Hepatocyte (in vitro differentiated cells): Measurements from ENCODE around the gene ZBTB16. TPM values are rescaled to one million over a fixed set of nuclear protein-coding genes. Genes with fewer than 3 reads are reported as not detected.

Experiments
- DNase-seq: peaks from one replicate; pipeline ENCODE4 v3.0.0-alpha.2; 2016; ENCODE audit warnings: low spot score
- H2AFZ ChIP-seq: fragments of 200-600 bp; sonication (generic); 2 replicates; pipeline ENCODE4 v1.6.0; 2016; ENCODE audit warnings: antibody characterized with exemption, mild to moderate bottlenecking
- H3K27ac ChIP-seq: fragments of 200-600 bp; sonication (generic); 2 replicates; pipeline ENCODE4 v1.5.1; 2016; ENCODE audit warnings: mild to moderate bottlenecking
- H3K27me3 ChIP-seq: fragments of 200-600 bp; sonication (generic); 2 replicates; pipeline ENCODE4 v1.6.1; 2016
- H3K36me3 ChIP-seq: fragments of 200-600 bp; sonication (generic); replicated peaks from 2 replicates; pipeline ENCODE4 v1.5.1; 2016; ENCODE audit warnings: low read depth; ENCODE audit not compliant: insufficient read depth
- H3K4me1 ChIP-seq: fragments of 200-600 bp; sonication (generic); 2 replicates; pipeline ENCODE4 v1.5.1; 2016; ENCODE audit warnings: mild to moderate bottlenecking, moderate library complexity; ENCODE audit not compliant: insufficient read depth
- H3K4me2 ChIP-seq: fragments of 200-600 bp; sonication (generic); 2 replicates; pipeline ENCODE4 v1.6.0; 2016
- H3K4me3 ChIP-seq: fragments of 200-600 bp; sonication (generic); 2 replicates; pipeline ENCODE4 v1.5.1; 2016; ENCODE audit warnings: mild to moderate bottlenecking
- H3K79me2 ChIP-seq: fragments of 200-600 bp; sonication (generic); 2 replicates; pipeline ENCODE4 v1.6.0; 2017; ENCODE audit warnings: mild to moderate bottlenecking
- H3K9me2 ChIP-seq: fragments of 200-600 bp; sonication (generic); replicated peaks from 2 replicates; pipeline ENCODE4 v1.6.0; 2017; ENCODE audit warnings: mild to moderate bottlenecking; ENCODE audit not compliant: insufficient read depth
- H3K9me3 ChIP-seq: fragments of 200-600 bp; sonication (generic); 2 replicates; pipeline ENCODE4 v1.5.1; 2016; ENCODE audit warnings: low read depth, mild to moderate bottlenecking
- H4K20me1 ChIP-seq: fragments of 200-600 bp; sonication (generic); 2 replicates; pipeline ENCODE4 v1.6.0; 2016; ENCODE audit warnings: mild to moderate bottlenecking; ENCODE audit not compliant: insufficient read depth, poor library complexity, severe bottlenecking
- EZH2 ChIP-seq: fragments of 200-600 bp; sonication (generic); IDR thresholded peaks from 2 replicates; pipeline ENCODE4 v1.6.1; 2016; ENCODE audit warnings: antibody characterized with exemption, mild to moderate bottlenecking, borderline replicate concordance
- EZH2phosphoT487 ChIP-seq: fragments of 200-600 bp; sonication (generic); IDR thresholded peaks from one replicate; pipeline ENCODE4 v1.6.1; 2018; ENCODE audit warnings: antibody characterized with exemption, mild to moderate bottlenecking, low read depth, moderate library complexity; ENCODE audit not compliant: unreplicated experiment, severe bottlenecking
- WGBS: methylation state at CpG from one replicate; pipeline ENCODE4 v1.1.6; 2016; ENCODE audit warnings: low lambda C conversion rate; ENCODE audit errors: missing lambda C conversion rate; 5-methylcytosine and 5-hydroxymethylcytosine counted together
- polyA plus RNA-seq: library from polyadenylated mRNA; unstranded; fragments of >200 nt; fragmentation: Nextera tagmentation; extraction: Ambion mirVana; gene quantifications from 2 replicates; pipeline ENCODE4 v1.2.1, GENCODE V29; 2016
- total RNA-seq: library from RNA; depleted of rRNA; stranded (reverse); fragments of >200 nt; gene quantifications from 2 replicates; pipeline ENCODE4 v1.2.3, GENCODE V29; 2014
- TF ChIP-seq, protein P1 (sequence below): fragments of 200-600 bp; sonication (generic); IDR thresholded peaks from 2 replicates; pipeline ENCODE4 v1.5.1; 2016; ENCODE audit warnings: antibody characterized with exemption, mild to moderate bottlenecking; ENCODE audit not compliant: poor library complexity

The ZBTB16 gene
- total and polyA plus RNA-seq, 2 experiments from 2014 or later = 30.1 to 52.3 TPM

DNA sequence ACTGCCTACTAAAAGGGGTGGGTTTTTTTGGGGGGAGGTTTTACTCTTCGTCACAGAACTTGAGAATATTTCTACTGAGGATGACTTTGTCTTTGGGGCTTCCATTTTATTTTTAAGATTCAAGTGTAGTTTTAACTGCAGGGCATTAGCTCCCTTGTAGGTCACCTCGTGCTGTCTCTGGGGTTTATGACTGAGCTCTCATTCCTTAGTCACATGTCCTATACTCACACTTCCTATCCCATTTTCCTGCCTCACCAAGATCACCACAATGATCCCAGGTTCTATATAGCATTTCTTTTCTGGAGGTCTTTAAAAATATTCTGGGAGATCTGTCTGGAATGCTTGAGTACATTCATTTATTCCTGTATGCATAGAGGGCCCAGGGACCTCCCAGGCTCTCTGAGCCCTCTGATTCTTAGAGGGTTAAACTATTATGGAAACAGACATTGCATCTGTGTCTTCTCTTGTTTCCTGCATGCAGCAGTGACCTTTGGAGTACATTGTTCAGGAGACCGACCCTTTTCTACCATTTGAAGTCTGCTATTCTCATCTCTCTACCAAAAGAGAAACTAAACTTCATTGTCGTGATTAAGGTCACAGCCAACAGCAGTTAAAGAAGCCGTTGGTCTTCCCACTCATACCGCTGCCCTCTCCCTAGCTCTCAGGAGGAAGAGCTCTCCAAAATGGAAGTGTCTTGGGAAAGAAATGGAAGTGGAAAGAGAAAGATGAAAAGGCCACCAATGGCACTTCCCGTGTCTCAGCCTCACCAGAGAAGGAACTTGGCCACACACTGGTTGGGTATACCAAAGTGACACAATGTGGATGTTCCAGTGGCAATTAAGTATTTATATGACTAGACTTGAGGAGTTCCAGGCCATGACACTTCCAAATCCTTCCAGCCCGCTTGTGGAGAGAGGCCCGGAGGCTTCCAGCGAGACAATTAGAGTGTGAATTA is 77.5 kb downstream of the ZBTB16 start:
- no peak for DNase-seq
- Histone ChIP-seq H3K4me2 (peak overlapping the region; percentile 34), H4K20me1 (no peaks in the 10 kb centered on the region), H2AFZ (no peak overlapping the region), H3K79me2 (peaks cover 78% of the 10 kb centered on the region), H3K27me3 (no peaks in the 10 kb centered on the region), H3K9me3 (no peaks in the 10 kb centered on the region), H3K4me1 (peaks cover 54% of the 10 kb centered on the region), H3K4me3 (no peak overlapping the region), H3K9me2 (no peaks in the 10 kb centered on the region), H3K36me3 (no peaks in the 10 kb centered on the region), H3K27ac (peak overlapping the region; percentile 76)
- TF ChIP-seq EZH2phosphoT487 (no peak), EZH2 (no peak)
- TF ChIP-seq, protein P1, sequence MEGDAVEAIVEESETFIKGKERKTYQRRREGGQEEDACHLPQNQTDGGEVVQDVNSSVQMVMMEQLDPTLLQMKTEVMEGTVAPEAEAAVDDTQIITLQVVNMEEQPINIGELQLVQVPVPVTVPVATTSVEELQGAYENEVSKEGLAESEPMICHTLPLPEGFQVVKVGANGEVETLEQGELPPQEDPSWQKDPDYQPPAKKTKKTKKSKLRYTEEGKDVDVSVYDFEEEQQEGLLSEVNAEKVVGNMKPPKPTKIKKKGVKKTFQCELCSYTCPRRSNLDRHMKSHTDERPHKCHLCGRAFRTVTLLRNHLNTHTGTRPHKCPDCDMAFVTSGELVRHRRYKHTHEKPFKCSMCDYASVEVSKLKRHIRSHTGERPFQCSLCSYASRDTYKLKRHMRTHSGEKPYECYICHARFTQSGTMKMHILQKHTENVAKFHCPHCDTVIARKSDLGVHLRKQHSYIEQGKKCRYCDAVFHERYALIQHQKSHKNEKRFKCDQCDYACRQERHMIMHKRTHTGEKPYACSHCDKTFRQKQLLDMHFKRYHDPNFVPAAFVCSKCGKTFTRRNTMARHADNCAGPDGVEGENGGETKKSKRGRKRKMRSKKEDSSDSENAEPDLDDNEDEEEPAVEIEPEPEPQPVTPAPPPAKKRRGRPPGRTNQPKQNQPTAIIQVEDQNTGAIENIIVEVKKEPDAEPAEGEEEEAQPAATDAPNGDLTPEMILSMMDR = no peak
- 80% methylated on average over 10 of the region's 10 CpGs for WGBS

DNA sequence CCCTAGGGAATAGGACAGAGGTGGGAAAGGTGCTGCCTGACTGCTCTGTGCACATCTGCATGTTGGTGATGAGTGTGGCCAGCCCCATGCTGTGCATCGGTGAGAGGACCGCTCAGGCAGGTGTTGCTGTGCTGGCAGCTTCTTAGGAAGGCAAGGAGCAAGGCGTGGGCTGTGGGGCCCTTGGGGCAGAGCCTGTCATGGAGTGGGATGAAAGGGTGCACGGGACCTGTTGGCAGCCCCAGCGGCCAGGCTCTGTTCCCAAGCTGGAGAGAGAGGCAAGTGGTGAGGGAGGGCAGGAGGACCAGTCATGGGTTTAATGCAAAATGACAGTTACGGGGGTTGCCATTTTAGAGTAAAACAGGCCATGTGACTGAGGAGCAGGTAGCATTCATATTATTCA is 78.3 kb downstream of the ZBTB16 start:
- 91% methylated on average over 6 of the region's 6 CpGs for whole genome bisulfite sequencing
- Histone ChIP-seq H3K27me3 (no peaks in the 10 kb centered on the region), H3K4me1 (peaks cover 53% of the 10 kb centered on the region), H3K27ac (no peak overlapping the region), H4K20me1 (no peaks in the 10 kb centered on the region), H3K4me2 (no peak overlapping the region), H3K9me3 (no peaks in the 10 kb centered on the region), H2AFZ (no peak overlapping the region), H3K9me2 (no peaks in the 10 kb centered on the region), H3K36me3 (no peaks in the 10 kb centered on the region), H3K4me3 (no peak overlapping the region), H3K79me2 (peaks cover 69% of the 10 kb centered on the region)
- no peak for DNase-seq
- TF ChIP-seq EZH2phosphoT487 = no peak
- TF ChIP-seq, protein P1 = no peak
- no peak for TF ChIP-seq EZH2

DNA sequence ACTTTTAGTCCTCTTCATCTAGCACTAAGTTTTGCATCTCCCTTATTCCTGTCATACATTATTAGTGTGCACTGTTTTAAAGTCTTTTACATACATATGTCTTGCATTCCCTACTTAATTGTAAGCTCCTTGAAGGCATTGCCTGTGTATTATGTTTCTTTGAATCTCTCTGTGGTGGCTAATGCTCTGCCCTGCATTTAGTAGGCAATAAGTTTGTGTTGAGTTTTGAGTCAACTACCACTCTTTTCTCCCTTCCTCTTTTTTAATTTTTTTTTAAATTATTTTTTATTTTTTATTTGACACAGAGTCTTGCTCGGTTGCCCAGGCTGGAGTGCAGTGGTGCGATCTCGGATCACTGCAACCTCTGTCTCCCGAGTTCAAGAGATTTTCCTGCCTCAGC is 78.9 kb downstream of the ZBTB16 start:
- no peaks in the 10 kb centered on the region for H3K36me3 ChIP-seq
- no peaks in the 10 kb centered on the region for H3K9me3 ChIP-seq
- no peak for DNase-seq
- H3K27me3 ChIP-seq = no peaks in the 10 kb centered on the region
- peaks cover 66% of the 10 kb centered on the region for H3K79me2 ChIP-seq
- no peaks in the 10 kb centered on the region for H4K20me1 ChIP-seq
- TF ChIP-seq EZH2 = no peak
- TF ChIP-seq EZH2phosphoT487 = no peak
- TF ChIP-seq, protein P1 = no peak
- peaks cover 59% of the 10 kb centered on the region for H3K4me1 ChIP-seq
- no peak overlapping the region for H2AFZ ChIP-seq
- H3K4me3 ChIP-seq = no peak overlapping the region
- 100% methylated on average over 4 of the region's 4 CpGs for WGBS
- no peak overlapping the region for H3K27ac ChIP-seq
- no peaks in the 10 kb centered on the region for H3K9me2 ChIP-seq
- no peak overlapping the region for H3K4me2 ChIP-seq
